Measurements from ENCODE around the gene RHO. TPM values are rescaled to one million over a fixed set of nuclear protein-coding genes. Genes with fewer than 3 reads are reported as not detected.

RHO gene
- total RNA-seq, 1 experiment from 2014 or later = not detected

GRCh38 chr3:129501630-129502029 lies 26.8 kb upstream of the RHO start:
- POLR2A ChIA-PET = no interaction called here
- TF ChIP-seq ZFX (IDR thresholded peaks at IDR 0.05) (no peak), EZH2 (IDR thresholded peaks at IDR 0.05) (no peak), EZH2phosphoT487 (IDR thresholded peaks at IDR 0.05; ENCODE audit: borderline replicate concordance) (no peak), RAD21 (IDR thresholded peaks at IDR 0.05; ENCODE audit: low read depth) (no peak), MAX (IDR thresholded peaks at IDR 0.05) (no peak), POLR2AphosphoS5 (IDR thresholded peaks at IDR 0.05; ENCODE audit: low read depth, low read length) (no peak), CEBPB (IDR thresholded peaks at IDR 0.05; ENCODE audit: low read depth) (no peak), SRF (IDR thresholded peaks at IDR 0.05; ENCODE audit: low read depth) (no peak), SP1 (IDR thresholded peaks at IDR 0.05; ENCODE audit: low read depth) (no peak), TCF7L2 (IDR thresholded peaks at IDR 0.05; ENCODE audit: borderline replicate concordance, extremely low read depth, insufficient read depth, insufficient read length) (no peak), ELF1 (IDR thresholded peaks at IDR 0.05; ENCODE audit: borderline replicate concordance, low read depth) (no peak), JUND (IDR thresholded peaks at IDR 0.05) (no peak), YY1 (IDR thresholded peaks at IDR 0.05; ENCODE audit: extremely low read depth, insufficient replicate concordance, low read depth, low read length) (no peak), EGR1 (IDR thresholded peaks at IDR 0.05; ENCODE audit: low read depth) (no peak)
- no peaks in the 10 kb centered on the region for H3K9me3 ChIP-seq (ENCODE audit: control insufficient read depth in 1 of 2, insufficient read depth in 1 of 2, low read depth in 1 of 2, low read length in 2 of 2)
- no peak overlapping the region for H3K4me2 ChIP-seq (ENCODE audit: low read length)
- H3K4me3 ChIP-seq (replicated peaks in 1 of 2; ENCODE audit: low read depth in 1 of 2, low read length in 2 of 2) = no peak overlapping the region
- intact Hi-C loops (cut with micrococcal nuclease) = no loop called here
- H4K20me1 ChIP-seq (ENCODE audit: insufficient read depth) = no peaks in the 10 kb centered on the region
- DNase-seq (ENCODE audit: low read depth, low spot score) (no peak), ATAC-seq (no peak)
- no peak overlapping the region for H3K9ac ChIP-seq (ENCODE audit: low read length)
- no peaks in the 10 kb centered on the region for H3K36me3 ChIP-seq (ENCODE audit: control insufficient read depth in 1 of 2, insufficient read depth in 2 of 2, low read length in 2 of 2)
- H2AFZ ChIP-seq (ENCODE audit: low read depth, low read length, poor library complexity, severe bottlenecking) = no peak overlapping the region
- peaks cover 0 to 5% of the 10 kb centered on the region in 2 experiments; a peak in 2 of 4 replicates for H3K4me1 ChIP-seq (ENCODE audit: control insufficient read depth in 1 of 2, insufficient read depth in 2 of 2, low read length in 2 of 2)
- no peaks in the 10 kb centered on the region for H3K79me2 ChIP-seq (ENCODE audit: insufficient read depth, low read length)
- H3K9me2 ChIP-seq (ENCODE audit: insufficient read depth) = no peaks in the 10 kb centered on the region
- H3K27me3 ChIP-seq (ENCODE audit: insufficient read depth, low read length) = no peaks in the 10 kb centered on the region
- RAD21 ChIA-PET (ENCODE audit: low non-redundant PET in 1 of 2, low total read pairs in 2 of 2, uncharacterized antibody in 2 of 2, unreplicated experiment in 2 of 2) = no interaction called here
- no peak overlapping the region for H3K27ac ChIP-seq (ENCODE audit: low read depth, low read length)
- CTCF ChIA-PET = no interaction called here
- BruUV-seq (replicated peaks) = no TSS peak

Measured in HCT116 (cell line).